ENCODE data around the gene ABHD2. TPM values are rescaled to one million over a fixed set of nuclear protein-coding genes. Genes with fewer than 3 reads are reported as not detected.

ABHD2 gene
- polyA plus RNA-seq, 3 donors, result 30.8 to 67.1 (median 37.3) TPM

GRCh38 chr15:89187986-89188514, 99.8 kb downstream of the ABHD2 start:
- H2AFZ ChIP-seq (ENCODE audit: insufficient read depth, low read depth, low read length, poor library complexity, severe bottlenecking), result no peak overlapping the region
- no peaks in the 10 kb centered on the region for H3K27me3 ChIP-seq (ENCODE audit: control insufficient read depth in 2 of 2, insufficient read depth in 2 of 2, low read length in 2 of 2)
- Mint-ChIP-seq H3K9me3 (no peaks in the 10 kb centered on the region), H3K36me3 (peaks cover 90 to 97% of the 10 kb centered on the region in 2 donors), H3K4me1 (no peaks in the 10 kb centered on the region), H3K4me3 (no peak overlapping the region), H3K27ac (peak overlapping the region in 1 of 7 donors; percentile 10), H3K27me3 (ENCODE audit: low read depth in 3 of 3) (no peaks in the 10 kb centered on the region)
- peaks cover 92 to 99% of the 10 kb centered on the region in 2 donors for H3K36me3 ChIP-seq (replicated peaks in 1 of 2; ENCODE audit: control insufficient read depth in 1 of 2, insufficient read depth in 2 of 2, low read length in 2 of 2)
- DNase-seq, result no peak
- H3K9me3 ChIP-seq (replicated peaks in 1 of 2; ENCODE audit: control insufficient read depth in 1 of 2, insufficient read depth in 1 of 2, low read length in 2 of 2), result no peaks in the 10 kb centered on the region
- no peak overlapping the region for H3K4me2 ChIP-seq (replicated peaks; ENCODE audit: extremely low read depth, low read length, poor library complexity, severe bottlenecking)
- WGBS (ENCODE audit: insufficient coverage), result 94% methylated on average over 6 of the region's 8 CpGs
- peaks cover 14% of the 10 kb centered on the region for H4K20me1 ChIP-seq (ENCODE audit: insufficient read depth, low read length)
- intact Hi-C loops (cut with micrococcal nuclease), result no loop called here
- H3K4me1 ChIP-seq (ENCODE audit: control insufficient read depth in 1 of 2, insufficient read depth in 2 of 2, low read length in 2 of 2), result no peaks in the 10 kb centered on the region
- H3K9ac ChIP-seq (ENCODE audit: insufficient read depth, low read length, poor library complexity, severe bottlenecking), result no peak overlapping the region
- TF ChIP-seq CTCF (IDR thresholded peaks at IDR 0.05), result no peak
- H3K27ac ChIP-seq (ENCODE audit: low read depth in 1 of 2, low read length in 2 of 2), result no peak overlapping the region
- H3K79me2 ChIP-seq (ENCODE audit: insufficient read depth, low read length), result no peaks in the 10 kb centered on the region
- no peak overlapping the region for H3K4me3 ChIP-seq (replicated peaks in 1 of 3; ENCODE audit: low read depth in 2 of 3, low read length in 3 of 3)

DNA sequence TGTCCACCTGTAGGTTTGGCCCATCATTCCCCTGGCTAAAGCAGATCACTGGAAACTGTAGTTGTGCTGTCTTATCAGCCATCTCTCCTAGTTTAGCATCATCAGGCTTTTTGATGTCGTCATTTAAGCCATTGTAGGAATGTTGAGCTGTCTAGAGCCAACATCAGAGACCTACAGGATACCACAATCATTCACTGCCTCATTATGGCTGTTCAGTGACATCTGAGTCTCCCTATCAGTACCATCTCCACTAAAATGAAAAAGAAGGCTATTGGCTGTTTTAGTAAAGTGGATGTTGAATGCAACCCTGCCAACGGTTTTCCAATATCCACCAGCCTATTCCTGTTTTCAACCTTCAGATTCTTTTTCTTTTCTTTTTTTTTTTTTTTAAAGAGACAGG, 103.9 kb downstream of the ABHD2 start:
- Histone ChIP-seq H3K79me2 (ENCODE audit: insufficient read depth, low read length) (no peaks in the 10 kb centered on the region), H3K27me3 (ENCODE audit: control insufficient read depth in 2 of 2, insufficient read depth in 2 of 2, low read length in 2 of 2) (no peaks in the 10 kb centered on the region), H4K20me1 (ENCODE audit: insufficient read depth, low read length) (no peaks in the 10 kb centered on the region), H3K9ac (ENCODE audit: insufficient read depth, low read length, poor library complexity, severe bottlenecking) (no peak overlapping the region), H3K36me3 (replicated peaks in 1 of 2; ENCODE audit: control insufficient read depth in 1 of 2, insufficient read depth in 2 of 2, low read length in 2 of 2) (peaks cover 96 to 100% of the 10 kb centered on the region in 2 donors), H3K27ac (ENCODE audit: low read depth in 1 of 2, low read length in 2 of 2) (no peak overlapping the region), H3K4me1 (ENCODE audit: control insufficient read depth in 1 of 2, insufficient read depth in 2 of 2, low read length in 2 of 2) (no peaks in the 10 kb centered on the region), H2AFZ (ENCODE audit: insufficient read depth, low read depth, low read length, poor library complexity, severe bottlenecking) (no peak overlapping the region), H3K4me2 (replicated peaks; ENCODE audit: extremely low read depth, low read length, poor library complexity, severe bottlenecking) (no peak overlapping the region), H3K4me3 (replicated peaks in 1 of 3; ENCODE audit: low read depth in 2 of 3, low read length in 3 of 3) (no peak overlapping the region), H3K9me3 (replicated peaks in 1 of 2; ENCODE audit: control insufficient read depth in 1 of 2, insufficient read depth in 1 of 2, low read length in 2 of 2) (no peaks in the 10 kb centered on the region)
- no peak for TF ChIP-seq CTCF (IDR thresholded peaks at IDR 0.05)
- no CpG with 5 or more reads among the region's 2 CpGs for WGBS (ENCODE audit: insufficient coverage)
- Mint-ChIP-seq H3K4me3 (no peak overlapping the region), H3K4me1 (no peaks in the 10 kb centered on the region), H3K36me3 (peaks cover 90 to 99% of the 10 kb centered on the region in 2 donors), H3K27ac (no peak overlapping the region), H3K27me3 (ENCODE audit: low read depth in 3 of 3) (no peaks in the 10 kb centered on the region), H3K9me3 (no peaks in the 10 kb centered on the region)
- no peak for DNase-seq
- intact Hi-C loops (cut with micrococcal nuclease), result no loop called here
